MM.1S (cell line): ENCODE results near the gene BRD9.

ENCODE experiments used
- EZH2 ChIP-seq: fragments of 300-600 bp; sonication (generic); optimal IDR thresholded peaks from 2 replicates; pipeline ENCODE3; 2017; ENCODE audit warnings: low read depth, mild to moderate bottlenecking, antibody characterized with exemption, low read length, mixed read lengths
- EZH2phosphoT487 ChIP-seq: fragments of 300-600 bp; sonication (generic); IDR thresholded peaks from 2 replicates; pipeline ENCODE4 v1.6.1; 2018; ENCODE audit warnings: antibody characterized with exemption, low read length
- TF ChIP-seq, protein P1 (sequence below): fragments of 300-600 bp; sonication (generic); IDR thresholded peaks from 2 replicates; pipeline ENCODE4 v1.5.1; 2016; ENCODE audit warnings: antibody characterized with exemption, low read length, mixed read lengths

DNA sequence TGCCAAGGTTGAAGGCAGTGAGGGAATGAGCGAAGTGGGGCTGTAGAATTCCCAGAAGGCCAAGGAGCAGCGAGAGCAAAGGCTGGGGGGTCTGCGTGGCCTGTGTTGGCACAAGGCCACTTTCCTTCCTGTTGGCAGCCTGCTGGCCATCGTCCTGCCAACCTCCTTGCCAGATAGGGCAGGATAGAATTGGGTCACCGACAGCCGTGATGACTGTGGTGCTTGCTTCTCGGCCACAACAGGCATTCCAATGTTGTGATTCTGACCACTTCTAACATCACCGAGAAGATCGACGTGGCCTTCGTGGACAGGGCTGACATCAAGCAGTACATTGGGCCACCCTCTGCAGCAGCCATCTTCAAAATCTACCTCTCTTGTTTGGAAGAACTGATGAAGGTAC, 19.0 kb upstream of the BRD9 start:
- TF ChIP-seq EZH2 (no peak), EZH2phosphoT487 (no peak)
- TF ChIP-seq, protein P1, sequence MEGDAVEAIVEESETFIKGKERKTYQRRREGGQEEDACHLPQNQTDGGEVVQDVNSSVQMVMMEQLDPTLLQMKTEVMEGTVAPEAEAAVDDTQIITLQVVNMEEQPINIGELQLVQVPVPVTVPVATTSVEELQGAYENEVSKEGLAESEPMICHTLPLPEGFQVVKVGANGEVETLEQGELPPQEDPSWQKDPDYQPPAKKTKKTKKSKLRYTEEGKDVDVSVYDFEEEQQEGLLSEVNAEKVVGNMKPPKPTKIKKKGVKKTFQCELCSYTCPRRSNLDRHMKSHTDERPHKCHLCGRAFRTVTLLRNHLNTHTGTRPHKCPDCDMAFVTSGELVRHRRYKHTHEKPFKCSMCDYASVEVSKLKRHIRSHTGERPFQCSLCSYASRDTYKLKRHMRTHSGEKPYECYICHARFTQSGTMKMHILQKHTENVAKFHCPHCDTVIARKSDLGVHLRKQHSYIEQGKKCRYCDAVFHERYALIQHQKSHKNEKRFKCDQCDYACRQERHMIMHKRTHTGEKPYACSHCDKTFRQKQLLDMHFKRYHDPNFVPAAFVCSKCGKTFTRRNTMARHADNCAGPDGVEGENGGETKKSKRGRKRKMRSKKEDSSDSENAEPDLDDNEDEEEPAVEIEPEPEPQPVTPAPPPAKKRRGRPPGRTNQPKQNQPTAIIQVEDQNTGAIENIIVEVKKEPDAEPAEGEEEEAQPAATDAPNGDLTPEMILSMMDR: no peak
